ENCODE measurements around the gene PLAGL2. TPM values are rescaled to one million over a fixed set of nuclear protein-coding genes. Genes with fewer than 3 reads are reported as not detected.

PLAGL2 gene
- polyA plus RNA-seq, 1 donor (not counting 4 experiments of a cell fraction or from before 2014, with no cell fraction given): 4.3 TPM

DNA sequence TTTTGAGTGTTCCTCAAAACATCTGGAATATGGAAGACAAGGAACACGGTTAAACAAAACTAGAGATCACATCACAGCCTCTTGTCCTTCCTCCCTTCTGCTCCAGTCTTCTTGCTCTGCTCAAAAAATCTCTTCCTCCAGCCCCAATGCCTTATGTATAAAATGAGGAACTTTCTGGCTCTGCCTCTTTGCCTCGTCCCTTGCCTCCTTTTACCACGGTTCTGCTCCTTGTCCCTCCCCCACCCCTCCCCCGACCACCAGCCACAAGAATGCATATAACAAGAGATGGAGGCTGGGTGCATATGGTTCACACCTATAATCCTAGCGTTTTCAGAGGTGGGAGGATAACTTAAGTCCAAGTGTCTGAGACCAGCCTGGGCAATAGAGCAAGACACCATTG, 43.6 kb downstream of the PLAGL2 start:
- FAIRE-seq: no peak
- DNase-seq (ENCODE audit: low read depth, low spot score): no peak
- TF ChIP-seq, protein P1, sequence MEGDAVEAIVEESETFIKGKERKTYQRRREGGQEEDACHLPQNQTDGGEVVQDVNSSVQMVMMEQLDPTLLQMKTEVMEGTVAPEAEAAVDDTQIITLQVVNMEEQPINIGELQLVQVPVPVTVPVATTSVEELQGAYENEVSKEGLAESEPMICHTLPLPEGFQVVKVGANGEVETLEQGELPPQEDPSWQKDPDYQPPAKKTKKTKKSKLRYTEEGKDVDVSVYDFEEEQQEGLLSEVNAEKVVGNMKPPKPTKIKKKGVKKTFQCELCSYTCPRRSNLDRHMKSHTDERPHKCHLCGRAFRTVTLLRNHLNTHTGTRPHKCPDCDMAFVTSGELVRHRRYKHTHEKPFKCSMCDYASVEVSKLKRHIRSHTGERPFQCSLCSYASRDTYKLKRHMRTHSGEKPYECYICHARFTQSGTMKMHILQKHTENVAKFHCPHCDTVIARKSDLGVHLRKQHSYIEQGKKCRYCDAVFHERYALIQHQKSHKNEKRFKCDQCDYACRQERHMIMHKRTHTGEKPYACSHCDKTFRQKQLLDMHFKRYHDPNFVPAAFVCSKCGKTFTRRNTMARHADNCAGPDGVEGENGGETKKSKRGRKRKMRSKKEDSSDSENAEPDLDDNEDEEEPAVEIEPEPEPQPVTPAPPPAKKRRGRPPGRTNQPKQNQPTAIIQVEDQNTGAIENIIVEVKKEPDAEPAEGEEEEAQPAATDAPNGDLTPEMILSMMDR (optimal IDR thresholded peaks at IDR 0.05 in 1 of 3, IDR thresholded peaks at IDR 0.05 in 1 of 3, conservative IDR thresholded peaks at IDR 0.05 in 1 of 3; ENCODE audit: extremely low read depth in 1 of 3, insufficient read depth in 2 of 3, low read length in 3 of 3): no peak
- no peak for TF ChIP-seq EZH2 (IDR thresholded peaks at IDR 0.05; ENCODE audit: low read length)
- Histone ChIP-seq H3K9ac (ENCODE audit: control insufficient read depth, extremely low read depth, insufficient read depth, low read length) (no peak overlapping the region), H3K4me1 (ENCODE audit: control insufficient read depth, extremely low read depth, insufficient read depth, low read length) (no peaks in the 10 kb centered on the region), H3K79me2 (ENCODE audit: control insufficient read depth, insufficient read depth, low read length) (no peaks in the 10 kb centered on the region), H3K4me2 (ENCODE audit: control insufficient read depth, extremely low read depth, insufficient read depth, low read depth, low read length) (no peak overlapping the region), H3K36me3 (ENCODE audit: control insufficient read depth in 2 of 2, extremely low read depth in 1 of 2, insufficient read depth in 2 of 2, low read length in 2 of 2) (peaks cover 36 to 40% of the 10 kb centered on the region in 2 experiments), H3K9me1 (ENCODE audit: control insufficient read depth, extremely low read depth, insufficient read depth, low read length) (no peaks in the 10 kb centered on the region), H4K20me1 (ENCODE audit: control insufficient read depth, extremely low read depth, insufficient read depth, low read length) (no peaks in the 10 kb centered on the region), H2AFZ (ENCODE audit: control insufficient read depth, low read length) (no peak overlapping the region), H3K27ac (ENCODE audit: control insufficient read depth, insufficient read depth, low read length) (no peak overlapping the region), H3K27me3 (ENCODE audit: control insufficient read depth, extremely low read depth, insufficient read depth, low read length) (no peaks in the 10 kb centered on the region), H3K9me3 (ENCODE audit: control insufficient read depth, low read depth, low read length) (no peaks in the 10 kb centered on the region), H3K4me3 (ENCODE audit: control insufficient read depth in 2 of 3, extremely low read depth in 1 of 3, insufficient read depth in 2 of 3, low read depth in 1 of 3, low read length in 3 of 3) (no peak overlapping the region)
- dilution Hi-C loops (cut with MboI; ENCODE audit: extremely low pct_ligation_motif_present, low sequenced_read_pairs): no loop called here

DNA sequence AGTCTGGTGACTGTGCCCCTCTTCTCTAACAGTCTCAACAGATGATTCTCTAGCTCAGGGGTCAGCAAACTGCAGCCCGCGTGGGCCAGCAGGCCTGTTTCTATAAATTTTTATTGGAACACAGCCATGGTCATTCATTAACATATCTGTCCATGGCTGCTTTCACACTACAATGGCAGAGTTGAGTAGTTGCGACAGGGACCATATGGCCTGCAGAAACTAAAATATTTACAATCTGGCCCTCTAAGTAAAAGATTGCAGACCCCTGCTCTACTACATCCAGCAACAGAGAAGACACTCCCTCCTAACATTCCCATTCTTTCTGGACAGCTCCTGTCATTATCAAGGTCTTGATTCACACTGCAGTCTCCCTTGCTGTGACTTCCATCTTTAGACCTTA, 45.2 kb downstream of the PLAGL2 start:
- H3K36me3 ChIP-seq (ENCODE audit: control insufficient read depth in 2 of 2, extremely low read depth in 1 of 2, insufficient read depth in 2 of 2, low read length in 2 of 2): peaks cover 36 to 47% of the 10 kb centered on the region in 2 experiments
- H3K4me1 ChIP-seq (ENCODE audit: control insufficient read depth, extremely low read depth, insufficient read depth, low read length): no peaks in the 10 kb centered on the region

More for the DNA sequence above, 45.2 kb downstream of the PLAGL2 start:
- no peaks in the 10 kb centered on the region for H3K9me1 ChIP-seq (ENCODE audit: control insufficient read depth, extremely low read depth, insufficient read depth, low read length)
- FAIRE-seq (no peak), DNase-seq (ENCODE audit: low read depth, low spot score) (no peak)
- H3K27me3 ChIP-seq (ENCODE audit: control insufficient read depth, extremely low read depth, insufficient read depth, low read length): no peaks in the 10 kb centered on the region
- no peak for TF ChIP-seq EZH2 (IDR thresholded peaks at IDR 0.05; ENCODE audit: low read length)
- TF ChIP-seq, protein P1 (optimal IDR thresholded peaks at IDR 0.05 in 1 of 3, IDR thresholded peaks at IDR 0.05 in 1 of 3, conservative IDR thresholded peaks at IDR 0.05 in 1 of 3; ENCODE audit: extremely low read depth in 1 of 3, insufficient read depth in 2 of 3, low read length in 3 of 3): no peak
- H3K9me3 ChIP-seq (ENCODE audit: control insufficient read depth, low read depth, low read length): no peaks in the 10 kb centered on the region
- H3K79me2 ChIP-seq (ENCODE audit: control insufficient read depth, insufficient read depth, low read length): no peaks in the 10 kb centered on the region
- no peak overlapping the region for H3K4me3 ChIP-seq (ENCODE audit: control insufficient read depth in 2 of 3, extremely low read depth in 1 of 3, insufficient read depth in 2 of 3, low read depth in 1 of 3, low read length in 3 of 3)
- H3K27ac ChIP-seq (ENCODE audit: control insufficient read depth, insufficient read depth, low read length): no peak overlapping the region
- H2AFZ ChIP-seq (ENCODE audit: control insufficient read depth, low read length): no peak overlapping the region
- H3K9ac ChIP-seq (ENCODE audit: control insufficient read depth, extremely low read depth, insufficient read depth, low read length): no peak overlapping the region
- H4K20me1 ChIP-seq (ENCODE audit: control insufficient read depth, extremely low read depth, insufficient read depth, low read length): no peaks in the 10 kb centered on the region
- no peak overlapping the region for H3K4me2 ChIP-seq (ENCODE audit: control insufficient read depth, extremely low read depth, insufficient read depth, low read depth, low read length)
- dilution Hi-C loops (cut with MboI; ENCODE audit: extremely low pct_ligation_motif_present, low sequenced_read_pairs): no loop called here
